GM10266 (cell line): ENCODE results near the gene ITGA2.

Source experiments
- DNase-seq: peaks from one replicate; pipeline ENCODE4 v3.0.0; 2012; ENCODE audit errors: extremely low spot score
- CTCF ChIP-seq: IDR thresholded peaks from 2 replicates; pipeline ENCODE4 v1.5.1; 2012; ENCODE audit warnings: mild to moderate bottlenecking, low read depth; ENCODE audit not compliant: control insufficient read depth, insufficient read depth; ENCODE audit errors: missing control alignments

Gene ITGA2

GRCh38 chr5:52989025-52989780, at the start of gene ITGA2:
Gene ITGA2 (plus strand): TSS chr5:52989352. CDS start chr5:52989469, 117 bp downstream.
- no peak for TF ChIP-seq CTCF
- peak; percentile 47 for DNase-seq

- peak; percentile 16 for TF ChIP-seq CTCF
Measured at GRCh38 chr5:52943285-52943684, 45.9 kb upstream of the ITGA2 start.

GRCh38 chr5:52943808-52944207, 45.3 kb upstream of the ITGA2 start:
- no peak for DNase-seq
- no peak for TF ChIP-seq CTCF

More at GRCh38 chr5:52943285-52943684, 45.9 kb upstream of the ITGA2 start:
- DNase-seq = no peak

- no peak for DNase-seq
- no peak for TF ChIP-seq CTCF
Measured at GRCh38 chr5:52945040-52945439, 44.1 kb upstream of the ITGA2 start.

GRCh38 chr5:52947208-52947607, 41.9 kb upstream of the ITGA2 start:
- DNase-seq = no peak
- TF ChIP-seq CTCF = no peak

GRCh38 chr5:52947851-52948250, 41.3 kb upstream of the ITGA2 start:
- DNase-seq = no peak
- TF ChIP-seq CTCF = no peak

- peak; percentile 71 for TF ChIP-seq CTCF
- peak; percentile 38 for DNase-seq
Measured at GRCh38 chr5:52948418-52949076, 40.6 kb upstream of the ITGA2 start.
